H54 (cell line): ENCODE measurements around the gene MDN1.

Experiments
- DNase-seq: peaks from one replicate; pipeline ENCODE4 v3.0.0; 2011; ENCODE audit warnings: low spot score, mixed read lengths; ENCODE audit not compliant: insufficient read length
- FAIRE-seq: peaks from 3 replicates; lab custom pipeline; 2011; peaks lifted over from hg19 to GRCh38; lab: Jason Lieb, UNC
- POLR2A ChIP-seq: IDR thresholded peaks from 2 replicates; pipeline ENCODE4 v1.6.1; 2011; ENCODE audit warnings: low read depth, mild to moderate bottlenecking, low read length

The MDN1 gene

DNA sequence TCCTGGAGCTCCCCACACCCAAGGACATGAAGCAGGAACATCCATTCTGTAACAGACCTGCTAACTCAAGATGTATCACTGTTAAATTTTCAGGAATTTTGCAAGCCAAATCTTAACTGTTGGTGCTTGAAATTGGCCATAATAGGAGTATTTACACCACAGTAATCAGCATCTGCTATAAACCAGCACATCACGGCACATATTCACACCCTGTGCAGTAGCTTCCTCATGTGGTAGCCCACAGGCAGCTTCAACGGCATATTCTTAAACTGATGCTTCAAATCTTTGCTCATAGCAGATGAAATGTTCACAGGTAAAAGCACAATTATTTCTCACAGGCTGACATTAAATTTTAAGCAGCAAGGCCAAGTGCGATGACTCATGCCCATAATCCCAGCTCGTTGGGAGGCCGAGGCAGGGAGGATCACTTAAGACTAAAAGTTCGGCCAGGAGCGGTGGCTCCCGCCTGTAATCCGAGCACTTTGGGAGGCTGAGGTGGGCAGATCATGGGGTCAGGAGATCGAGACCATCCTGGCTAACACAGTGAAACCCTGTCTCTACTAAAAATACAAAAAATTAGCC is 137.5 kb downstream of the MDN1 start:
- DNase-seq (no peak), FAIRE-seq (no peak)
- TF ChIP-seq POLR2A: no peak

GRCh38 chr6:89680551-89680950 is 139.0 kb downstream of the MDN1 start:
- FAIRE-seq: no peak
- DNase-seq: no peak
- no peak for TF ChIP-seq POLR2A

GRCh38 chr6:89680150-89680549 is 139.4 kb downstream of the MDN1 start:
- FAIRE-seq (no peak), DNase-seq (no peak)
- TF ChIP-seq POLR2A: no peak

GRCh38 chr6:89679215-89680120 is 140.1 kb downstream of the MDN1 start:
- no peak for TF ChIP-seq POLR2A
- DNase-seq (no peak), FAIRE-seq (no peak)

- no peak for FAIRE-seq
- DNase-seq: no peak
- no peak for TF ChIP-seq POLR2A
Observed at GRCh38 chr6:89678531-89678930, 141.1 kb downstream of the MDN1 start.

DNA sequence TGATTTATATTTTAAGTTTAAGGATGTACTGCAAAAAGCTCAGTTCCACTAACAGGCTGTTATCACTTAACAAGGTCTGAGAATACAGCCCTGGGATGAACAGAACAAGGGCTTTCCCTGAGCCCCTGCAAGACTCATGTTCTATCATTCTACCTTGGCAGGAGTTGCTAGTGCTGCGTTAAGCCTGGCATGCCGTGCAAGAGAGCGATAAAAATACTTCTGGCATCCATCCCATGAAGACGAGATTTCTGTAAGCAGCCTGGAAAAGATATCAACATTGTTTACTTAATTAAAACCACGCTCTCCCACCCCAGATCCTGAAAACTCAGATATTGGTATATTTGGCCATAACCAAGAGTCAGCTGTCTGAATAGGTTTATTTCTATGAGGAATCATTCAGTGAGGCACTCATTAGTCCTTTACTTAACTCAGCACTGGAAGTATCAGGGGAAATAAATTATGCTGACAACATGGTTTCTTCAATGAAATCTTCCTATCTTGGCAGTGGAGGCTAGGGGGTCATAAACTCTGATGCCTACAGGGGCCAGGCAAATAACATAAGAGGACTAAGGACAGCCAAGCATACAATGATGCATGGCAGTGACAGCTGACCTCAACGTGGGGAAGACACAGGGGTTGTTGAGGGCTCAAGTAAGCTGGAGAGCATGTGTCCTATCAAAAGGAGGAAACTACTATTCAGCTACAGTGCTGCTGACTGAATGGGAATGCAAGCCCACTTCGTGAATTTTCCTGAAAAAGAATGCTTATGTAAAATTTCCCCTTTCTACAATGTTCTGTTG is 143.4 kb downstream of the MDN1 start:
- FAIRE-seq: no peak
- DNase-seq: no peak
- no peak for TF ChIP-seq POLR2A

GRCh38 chr6:89670935-89671565 is 148.5 kb downstream of the MDN1 start:
- no peak for FAIRE-seq
- TF ChIP-seq POLR2A: no peak

GRCh38 chr6:89669002-89669401 is 150.6 kb downstream of the MDN1 start:
- no peak for TF ChIP-seq POLR2A
- FAIRE-seq (no peak), DNase-seq (no peak)

More at GRCh38 chr6:89670935-89671565, 148.5 kb downstream of the MDN1 start:
- no peak for DNase-seq

DNA sequence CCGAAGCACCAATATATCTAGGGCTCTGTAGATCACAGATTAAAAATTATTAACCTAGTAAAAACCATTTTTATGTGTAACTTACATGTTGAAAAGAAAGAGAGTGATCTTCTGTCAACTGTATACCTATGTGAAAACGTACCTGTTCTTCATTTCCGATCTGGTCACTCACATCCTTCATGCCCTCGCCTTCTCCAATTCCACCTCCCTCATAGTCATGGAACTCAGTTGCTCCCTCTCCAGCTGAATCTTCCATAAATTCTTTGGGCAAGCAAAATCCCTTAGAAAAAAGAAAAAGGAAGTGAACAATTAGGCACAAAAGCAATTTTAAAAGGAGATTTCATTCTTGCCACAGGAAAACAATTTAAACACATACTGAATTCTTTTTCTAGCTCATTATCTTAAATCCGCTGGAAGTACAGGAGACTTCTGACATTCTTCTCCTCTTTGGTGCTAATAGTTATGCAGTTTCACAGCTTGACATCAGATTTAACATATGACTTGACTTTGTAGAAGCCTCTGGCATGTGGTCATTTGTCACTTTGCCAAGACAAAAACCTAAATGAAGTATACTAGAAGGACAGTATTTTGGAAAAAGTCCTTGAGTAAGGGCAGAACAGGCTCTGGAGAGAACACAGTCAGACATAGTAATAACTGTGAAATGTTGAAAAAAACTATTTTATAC is 151.6 kb downstream of the MDN1 start:
- no peak for TF ChIP-seq POLR2A
- DNase-seq (no peak), FAIRE-seq (no peak)

DNA sequence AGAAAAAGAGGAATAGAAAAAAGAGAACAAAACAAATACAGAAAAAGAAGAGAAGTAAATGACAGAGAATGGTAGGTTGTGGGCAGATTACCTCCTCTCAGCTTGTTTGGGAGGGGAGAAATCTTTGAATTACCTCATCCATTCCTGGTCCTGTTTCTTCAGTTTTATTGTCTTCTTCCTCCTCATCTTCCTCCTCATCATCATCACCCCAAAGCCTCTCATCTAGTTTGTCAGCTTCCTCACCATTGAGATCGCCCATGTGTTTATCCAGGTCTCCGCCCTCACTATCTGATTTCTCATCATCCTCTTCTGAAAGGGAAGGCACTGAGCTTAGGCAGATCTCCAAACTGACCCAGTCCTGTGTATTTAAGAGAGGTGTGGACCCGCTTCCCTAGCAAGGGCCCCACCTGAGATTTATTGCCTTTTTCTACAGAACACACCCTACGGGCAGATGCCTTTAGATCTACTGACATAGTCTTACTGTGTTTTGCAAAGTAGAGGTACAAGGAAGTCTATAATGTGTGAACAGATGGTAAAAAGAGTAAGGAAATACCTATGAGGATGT is 156.9 kb downstream of the MDN1 start:
- FAIRE-seq (no peak), DNase-seq (no peak)
- no peak for TF ChIP-seq POLR2A

- no peak for FAIRE-seq
- TF ChIP-seq POLR2A: no peak
- no peak for DNase-seq
Observed at GRCh38 chr6:89661559-89661958, 158.0 kb downstream of the MDN1 start.

- TF ChIP-seq POLR2A: no peak
- FAIRE-seq: no peak
- no peak for DNase-seq
Observed at GRCh38 chr6:89660981-89661380, 158.6 kb downstream of the MDN1 start.
